PC-3 (cell line): ENCODE data around the gene RNF141. TPM values are rescaled to one million over a fixed set of nuclear protein-coding genes. Genes with fewer than 3 reads are reported as not detected.
A peak's percentile ranks its signal among the peaks of the same experiment; 100 is the strongest.

Source experiments
- ATAC-seq: fragments of 200-7000 bp; cut with Tn5 transposase; 2 replicates; pipeline ENCODE4 v1.9.1; 2020; ENCODE audit warnings: mild to moderate bottlenecking, moderate library complexity
- BruUV-seq: library from RNA; stranded (reverse); fragments of 400-500 nt; replicated peaks from 2 replicates; lab custom pipeline; 2021; lab: Mats Ljungman, UMichigan
- CTCF ChIA-PET: fragments of 300-600 bp; sonication (Branson Sonifier 250); formaldehyde crosslinking; loops from one replicate; lab custom pipeline; 2022; ENCODE audit warnings: antibody characterized with exemption; lab: Charles Lee
- POLR2A ChIA-PET: fragments of 300-600 bp; sonication (Branson Sonifier 250); formaldehyde crosslinking; loops from one replicate; lab custom pipeline; 2022; ENCODE audit warnings: antibody characterized with exemption; ENCODE audit not compliant: unreplicated experiment; lab: Charles Lee
- DNase-seq: peaks from one replicate; pipeline ENCODE4 v3.0.0-alpha.2; 2015
- H2AFZ ChIP-seq: fragments of 300-600 bp; sonication (generic); 2 replicates; pipeline ENCODE4 v1.6.0; 2016; ENCODE audit warnings: antibody characterized with exemption, low read length
- H3F3A ChIP-seq: fragments of 300-600 bp; sonication (generic); one replicate; pipeline ENCODE4 v1.6.0; 2017; ENCODE audit warnings: antibody characterized with exemption, low read length, control low read depth, mild to moderate bottlenecking; ENCODE audit not compliant: unreplicated experiment
- H3K27ac ChIP-seq: fragments of 300-600 bp; sonication (generic); 2 replicates; pipeline ENCODE4 v1.5.1; 2016; ENCODE audit warnings: mild to moderate bottlenecking, low read length
- H3K27me3 ChIP-seq: fragments of 300-600 bp; sonication (generic); 2 replicates; pipeline ENCODE4 v1.6.1; 2016; ENCODE audit warnings: low read length, mixed read lengths
- H3K36me3 ChIP-seq: fragments of 300-600 bp; sonication (generic); 2 replicates; pipeline ENCODE4 v1.6.1; 2016; ENCODE audit warnings: low read depth, mixed run types, low read length, mixed read lengths
- H3K4me1 ChIP-seq: fragments of 300-600 bp; sonication (generic); 2 replicates; pipeline ENCODE4 v1.5.1; 2016; ENCODE audit warnings: low read length; ENCODE audit not compliant: insufficient read depth
- H3K4me2 ChIP-seq: fragments of 300-600 bp; sonication (generic); 2 replicates; pipeline ENCODE4 v1.6.0; 2016; ENCODE audit warnings: low read length
- H3K4me3 ChIP-seq: fragments of 300-600 bp; sonication (generic); 2 replicates; pipeline ENCODE4 v1.5.1; 2016; ENCODE audit warnings: mild to moderate bottlenecking, low read length, mixed read lengths
- H3K79me2 ChIP-seq: fragments of 300-600 bp; sonication (generic); 2 replicates; pipeline ENCODE4 v1.6.1; 2017; ENCODE audit warnings: low read length, mixed read lengths
- H3K9ac ChIP-seq: fragments of 300-600 bp; sonication (generic); 2 replicates; pipeline ENCODE4 v1.6.0; 2016; ENCODE audit warnings: mild to moderate bottlenecking, low read length
- H3K9me2 ChIP-seq: fragments of 300-600 bp; sonication (generic); replicated peaks from 2 replicates; pipeline ENCODE4 v1.6.1; 2016; ENCODE audit warnings: mixed run types, low read length, mixed read lengths
- H3K9me3 ChIP-seq: fragments of 300-600 bp; sonication (generic); 2 replicates; pipeline ENCODE4 v1.6.1; 2016; ENCODE audit warnings: low read length, mixed read lengths
- H4K20me1 ChIP-seq: fragments of 300-600 bp; sonication (generic); 2 replicates; pipeline ENCODE4 v1.6.1; 2016; ENCODE audit warnings: low read length, mixed read lengths
- EZH2 ChIP-seq: fragments of 300-600 bp; sonication (generic); IDR thresholded peaks from one replicate; pipeline ENCODE4 v1.6.1; 2017; ENCODE audit warnings: antibody characterized with exemption, mild to moderate bottlenecking, low read length; ENCODE audit not compliant: unreplicated experiment
- EZH2phosphoT487 ChIP-seq: fragments of 300-600 bp; sonication (generic); IDR thresholded peaks from 2 replicates; pipeline ENCODE4 v1.6.1; 2018; ENCODE audit warnings: mild to moderate bottlenecking, antibody characterized with exemption, low read length, borderline replicate concordance
- intact Hi-C: fragments of 100-400 bp; cut with micrococcal nuclease; formaldehyde crosslinking; loops from 2 replicates; pipeline ENCODE4 v1.9.0; 2023
- total RNA-seq: library from RNA; depleted of rRNA; stranded (reverse); fragments of >200 nt; gene quantifications from 2 replicates; pipeline ENCODE4 v1.2.3, GENCODE V29; 2014
- TF ChIP-seq, protein P1 (sequence below): fragments of 300-600 bp; sonication (generic); conservative IDR thresholded peaks from 2 replicates; pipeline ENCODE4 v1.5.1; 2017; ENCODE audit warnings: antibody characterized with exemption, low read depth, mild to moderate bottlenecking, low read length

The RNF141 gene
- total RNA-seq, 1 experiment from 2014 or later, result 13.8 TPM

DNA sequence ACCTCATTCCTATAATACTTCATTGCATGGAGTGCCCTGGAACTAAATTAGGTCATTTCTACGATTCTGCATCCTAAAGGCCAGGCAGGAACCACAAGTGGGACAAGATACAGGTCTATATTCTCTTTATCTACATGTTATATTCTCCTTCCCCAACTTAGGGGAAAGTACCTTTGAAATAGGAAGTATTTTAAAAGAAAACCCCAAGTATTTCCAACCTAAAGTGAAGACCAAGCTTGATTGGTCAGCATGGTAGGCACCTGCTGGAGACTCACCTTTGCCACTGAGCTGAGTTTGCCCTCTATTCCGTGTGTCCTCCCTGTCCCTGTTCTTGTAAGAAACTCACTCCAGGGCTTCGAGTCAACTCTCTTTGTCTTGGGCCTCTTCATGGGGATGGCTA is 38.7 kb upstream of the RNF141 start:
- Histone ChIP-seq H4K20me1 (no peaks in the 10 kb centered on the region), H3K9ac (no peak overlapping the region), H3K79me2 (no peaks in the 10 kb centered on the region), H3K9me2 (no peaks in the 10 kb centered on the region), H3K27ac (no peak overlapping the region), H2AFZ (no peak overlapping the region), H3K4me2 (no peak overlapping the region), H3K4me1 (peaks cover 14% of the 10 kb centered on the region), H3K36me3 (no peaks in the 10 kb centered on the region), H3K9me3 (no peaks in the 10 kb centered on the region), H3K27me3 (no peaks in the 10 kb centered on the region), H3F3A (no peaks in the 10 kb centered on the region), H3K4me3 (no peak overlapping the region)
- TF ChIP-seq EZH2 (no peak), EZH2phosphoT487 (no peak)
- TF ChIP-seq, protein P1, sequence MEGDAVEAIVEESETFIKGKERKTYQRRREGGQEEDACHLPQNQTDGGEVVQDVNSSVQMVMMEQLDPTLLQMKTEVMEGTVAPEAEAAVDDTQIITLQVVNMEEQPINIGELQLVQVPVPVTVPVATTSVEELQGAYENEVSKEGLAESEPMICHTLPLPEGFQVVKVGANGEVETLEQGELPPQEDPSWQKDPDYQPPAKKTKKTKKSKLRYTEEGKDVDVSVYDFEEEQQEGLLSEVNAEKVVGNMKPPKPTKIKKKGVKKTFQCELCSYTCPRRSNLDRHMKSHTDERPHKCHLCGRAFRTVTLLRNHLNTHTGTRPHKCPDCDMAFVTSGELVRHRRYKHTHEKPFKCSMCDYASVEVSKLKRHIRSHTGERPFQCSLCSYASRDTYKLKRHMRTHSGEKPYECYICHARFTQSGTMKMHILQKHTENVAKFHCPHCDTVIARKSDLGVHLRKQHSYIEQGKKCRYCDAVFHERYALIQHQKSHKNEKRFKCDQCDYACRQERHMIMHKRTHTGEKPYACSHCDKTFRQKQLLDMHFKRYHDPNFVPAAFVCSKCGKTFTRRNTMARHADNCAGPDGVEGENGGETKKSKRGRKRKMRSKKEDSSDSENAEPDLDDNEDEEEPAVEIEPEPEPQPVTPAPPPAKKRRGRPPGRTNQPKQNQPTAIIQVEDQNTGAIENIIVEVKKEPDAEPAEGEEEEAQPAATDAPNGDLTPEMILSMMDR, result no peak
- intact Hi-C loops, result no loop called here
- no peak for ATAC-seq
- ChIA-PET CTCF (no interaction called here), POLR2A (no interaction called here)
- DNase-seq, result no peak
- BruUV-seq, result no TSS peak

DNA sequence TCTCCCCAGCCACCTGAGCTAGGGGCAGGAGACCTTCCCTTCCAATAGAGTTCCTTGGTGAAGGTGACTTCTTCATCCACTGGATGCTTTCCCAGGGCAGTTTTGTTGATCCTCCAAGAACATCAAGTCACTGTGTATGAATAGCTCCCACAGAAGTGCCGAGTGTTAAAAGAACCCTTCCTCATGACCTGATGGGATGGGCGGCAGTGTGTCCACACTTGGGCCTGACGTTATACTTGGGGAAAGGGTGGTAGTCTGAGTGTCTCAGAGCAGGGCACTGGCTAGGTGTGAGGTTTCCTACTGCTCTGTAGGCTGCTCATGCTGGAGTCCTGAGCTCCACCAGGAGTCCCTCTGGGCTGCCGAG is 35.0 kb upstream of the RNF141 start:
- ATAC-seq (no peak), DNase-seq (no peak)
- Histone ChIP-seq H3K9me2 (no peaks in the 10 kb centered on the region), H3K27me3 (no peaks in the 10 kb centered on the region), H4K20me1 (no peaks in the 10 kb centered on the region), H3K27ac (no peak overlapping the region), H3K9ac (no peak overlapping the region), H3K4me1 (peaks cover 14% of the 10 kb centered on the region), H3K36me3 (no peaks in the 10 kb centered on the region), H3K4me3 (no peak overlapping the region), H3K79me2 (no peaks in the 10 kb centered on the region), H3K4me2 (no peak overlapping the region), H3F3A (no peaks in the 10 kb centered on the region), H3K9me3 (no peaks in the 10 kb centered on the region), H2AFZ (no peak overlapping the region)
- TF ChIP-seq, protein P1, result no peak
- TF ChIP-seq EZH2, result no peak
- TF ChIP-seq EZH2phosphoT487, result no peak
- intact Hi-C loops, result no loop called here
- ChIA-PET POLR2A (no interaction called here), CTCF (no interaction called here)
- no TSS peak for BruUV-seq

DNA sequence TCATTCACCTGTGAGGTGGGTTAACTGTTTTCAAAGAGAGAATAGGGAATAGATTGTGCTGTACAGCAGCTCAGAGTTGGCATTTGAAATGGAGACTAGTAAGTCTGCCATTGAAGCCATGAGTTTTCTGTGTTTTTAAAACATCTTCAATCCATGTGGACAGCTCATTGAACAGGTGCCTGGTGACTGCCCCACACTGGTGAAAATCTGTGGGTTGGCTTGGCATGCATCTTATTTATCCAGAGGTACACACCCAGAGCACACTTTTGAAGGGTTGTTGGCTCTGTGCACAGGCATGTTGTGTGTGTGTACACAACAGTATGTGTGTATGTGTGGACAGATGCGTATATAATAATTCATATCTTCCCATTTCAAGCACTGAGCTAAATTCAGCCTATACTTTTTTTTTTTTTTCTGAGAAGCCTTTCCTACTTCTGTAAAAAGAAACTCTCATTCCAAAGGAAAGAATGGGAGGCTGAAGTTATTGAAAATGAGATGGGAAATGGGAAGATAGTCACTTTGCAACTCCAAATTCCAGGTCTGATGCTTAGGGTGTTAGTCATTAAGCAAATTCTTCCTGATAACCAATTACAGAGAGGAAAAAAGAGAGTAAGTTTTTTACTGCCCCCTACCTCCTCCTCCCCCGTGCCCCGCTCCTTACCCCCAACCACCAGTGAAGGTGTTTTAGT is 34.5 kb upstream of the RNF141 start:
- no TSS peak for BruUV-seq
- Histone ChIP-seq H3K4me2 (0 out of 2 replicates have a peak overlapping the region, but pooled peaks have one; percentile 10), H3K79me2 (no peaks in the 10 kb centered on the region), H3K9me2 (no peaks in the 10 kb centered on the region), H3K9me3 (no peaks in the 10 kb centered on the region), H3K36me3 (no peaks in the 10 kb centered on the region), H2AFZ (no peak overlapping the region), H3K27me3 (no peaks in the 10 kb centered on the region), H3K27ac (no peak overlapping the region), H3K4me3 (no peak overlapping the region), H4K20me1 (no peaks in the 10 kb centered on the region), H3K4me1 (peaks cover 14% of the 10 kb centered on the region), H3K9ac (no peak overlapping the region), H3F3A (no peaks in the 10 kb centered on the region)
- POLR2A ChIA-PET, result no interaction called here
- peak; percentile 35 for ATAC-seq
- TF ChIP-seq EZH2phosphoT487 (no peak), EZH2 (no peak)
- TF ChIP-seq, protein P1, result no peak
- DNase-seq, result peak; percentile 45
- intact Hi-C loops, result no loop called here
- CTCF ChIA-PET, result interaction anchor here (0.7 kb wide), 1 partner anchor 133 kb away, joined by 3 read pairs; no protein-coding TSS in a partner anchor
